Inflammatory macrophage (primary cell): ENCODE data around the gene RRP1.
"Not testable (repeated sequence)": the region's sequence is repeated elsewhere in the genome, so short reads cannot be mapped to it uniquely, and the experiment has no call there.

Source experiments
- DNase-seq, 2 donors: peaks; one replicate each; pipeline ENCODE4 v3.0.0-alpha.2; 2020 to 2022

RRP1 gene

GRCh38 chr21:43819511-43820405, 30.4 kb downstream of the RRP1 start:
- DNase-seq: no peak

- no peak for DNase-seq
Measured at GRCh38 chr21:43820466-43820865, 31.1 kb downstream of the RRP1 start.

DNA sequence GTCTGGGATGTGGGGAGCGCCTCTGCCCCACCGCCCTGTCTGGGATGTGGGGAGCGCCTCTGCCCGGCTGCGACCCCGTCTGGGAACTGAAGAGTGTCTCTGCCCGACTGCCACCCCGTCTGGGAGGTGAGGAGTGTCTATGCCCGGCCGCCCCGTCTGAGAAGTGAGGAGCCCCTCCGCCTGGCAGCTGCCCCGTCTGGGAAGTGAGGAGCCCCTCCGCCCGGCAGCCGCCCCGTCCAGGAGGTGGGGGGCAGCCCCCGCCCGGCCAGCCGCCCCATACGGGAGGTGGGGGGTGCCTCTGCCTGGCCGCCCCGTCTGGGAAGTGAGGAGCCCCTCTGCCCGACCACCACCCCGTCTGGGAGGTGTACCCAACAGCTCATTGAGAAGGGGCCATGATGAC, 32.8 kb downstream of the RRP1 start:
- not testable (repeated sequence) for DNase-seq

DNA sequence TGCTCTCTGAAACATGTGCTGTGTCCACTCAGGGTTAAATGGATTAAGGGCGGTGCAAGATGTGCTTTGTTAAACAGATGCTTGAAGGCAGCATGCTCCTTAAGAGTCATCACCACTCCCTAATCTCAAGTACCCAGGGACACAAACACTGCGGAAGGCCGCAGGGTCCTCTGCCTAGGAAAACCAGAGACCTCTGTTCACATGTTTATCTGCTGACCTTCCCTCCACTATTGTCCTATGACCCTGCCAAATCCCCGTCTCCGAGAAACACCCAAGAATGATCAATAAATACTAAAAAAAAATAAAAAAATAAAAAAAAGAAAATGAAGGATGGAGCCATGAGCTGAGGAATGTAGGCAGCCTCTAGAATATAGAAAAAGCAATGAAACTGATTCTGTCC, 33.4 kb downstream of the RRP1 start:
- DNase-seq: not testable (repeated sequence)

DNA sequence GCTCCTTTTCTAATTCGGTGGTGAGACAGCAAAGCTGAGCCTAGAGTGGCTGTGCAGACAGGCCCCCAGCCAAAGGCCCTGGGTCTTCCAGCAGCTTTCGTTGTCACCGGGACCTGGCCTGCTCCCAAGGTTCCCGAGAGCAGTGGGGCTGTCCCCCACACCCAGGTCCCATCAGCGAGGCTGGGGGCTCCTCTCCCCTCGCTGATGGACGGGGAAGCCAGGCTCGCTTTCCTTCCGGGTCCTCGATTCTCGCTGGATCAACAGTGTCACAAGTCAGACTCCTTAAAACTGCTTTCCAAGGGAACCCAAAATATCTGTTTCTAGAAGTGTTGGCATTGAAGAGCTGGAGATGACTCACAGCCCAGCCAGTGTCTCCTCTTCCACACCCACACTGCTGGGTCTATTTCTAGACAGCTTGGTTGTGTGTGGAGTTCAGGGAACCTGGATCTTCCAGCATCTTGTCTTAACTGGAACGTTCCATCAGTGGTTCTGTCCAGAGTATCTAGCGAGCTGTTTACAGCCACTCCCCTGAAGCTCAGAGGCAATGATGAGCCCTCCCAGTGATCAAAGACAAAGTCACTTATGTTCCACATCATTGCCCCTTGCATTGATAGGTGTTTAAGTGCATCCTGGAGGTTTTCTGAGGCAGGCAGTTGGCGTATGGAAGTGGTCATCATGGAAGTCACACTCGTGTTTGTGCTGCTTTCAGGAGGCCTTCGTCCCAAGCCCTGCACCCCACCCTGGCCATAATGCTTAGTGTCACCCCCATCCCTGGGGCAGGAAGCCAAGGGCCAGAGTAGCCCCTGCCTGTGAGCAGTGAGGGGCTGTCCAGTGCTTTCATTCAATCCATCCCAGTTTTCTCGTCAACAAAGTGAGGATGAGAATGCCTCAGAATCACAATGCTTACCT, 35.2 kb downstream of the RRP1 start:
- peak; percentile 64 to 82 for DNase-seq

DNA sequence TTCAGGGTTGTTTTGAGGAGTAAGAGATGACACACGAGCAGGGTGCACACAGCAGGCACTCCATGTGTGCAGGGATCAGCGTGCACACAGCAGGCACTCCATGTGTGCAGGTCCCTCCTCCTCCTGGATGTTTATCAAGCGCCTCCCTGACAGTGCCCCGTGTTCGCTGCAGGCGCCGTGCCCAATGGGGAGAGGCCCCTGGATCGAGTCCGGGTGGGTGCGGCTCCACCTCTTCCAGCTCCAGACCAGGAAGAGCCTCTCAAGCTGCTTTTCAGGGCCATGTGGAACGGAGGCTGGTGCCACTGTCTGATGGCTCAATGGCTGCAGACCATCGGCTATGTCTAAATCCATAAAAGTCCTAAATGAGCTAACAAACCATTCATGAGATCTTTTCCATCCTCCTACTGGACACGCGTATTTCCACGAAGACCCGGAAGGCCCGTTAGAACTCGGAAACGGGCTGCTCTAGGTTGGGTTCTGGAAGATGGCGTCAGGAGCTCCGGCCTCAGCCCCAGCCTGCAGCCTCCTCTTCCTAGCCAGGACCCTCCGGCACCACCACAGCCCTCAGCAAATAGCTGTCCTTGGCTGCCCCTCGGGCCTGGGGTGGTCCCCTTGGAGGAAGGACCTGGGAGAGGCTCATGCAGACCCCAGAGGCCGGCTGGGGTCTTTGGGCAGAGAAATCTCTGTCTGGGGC, 36.0 kb downstream of the RRP1 start:
- DNase-seq: no peak

DNA sequence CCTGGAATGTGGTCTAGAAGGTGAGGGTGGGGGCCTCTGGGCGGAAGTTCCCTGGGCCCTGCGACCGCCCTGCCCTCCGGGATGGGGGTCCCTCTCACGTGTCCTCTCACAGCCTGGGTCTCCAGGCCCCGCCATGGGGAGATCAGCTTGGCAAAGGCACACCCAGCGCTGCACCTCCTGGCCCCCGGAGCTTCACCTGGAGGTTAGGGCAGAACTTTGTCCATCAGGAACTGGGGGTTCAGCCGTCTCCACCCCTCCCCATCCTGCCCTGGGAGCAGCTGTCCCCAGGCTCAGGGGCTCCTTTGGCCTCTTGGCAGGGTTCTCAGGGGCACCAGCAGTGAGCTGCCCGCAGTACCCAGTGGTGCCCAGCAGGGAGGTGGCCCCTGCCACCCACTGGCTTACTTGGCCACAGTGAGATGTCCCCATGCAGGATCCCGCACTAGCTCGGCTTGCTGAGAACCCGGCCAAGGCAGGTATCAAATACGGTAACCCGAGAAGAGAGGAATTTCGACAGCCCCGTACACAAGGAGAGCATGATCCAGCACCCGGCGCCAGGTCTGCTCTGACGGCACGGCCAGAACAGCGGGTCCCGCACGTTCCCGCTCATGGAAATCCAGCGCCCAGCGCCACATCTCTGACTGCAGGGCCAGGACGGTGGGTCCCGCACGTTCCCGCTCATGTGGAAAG, 36.7 kb downstream of the RRP1 start:
- no peak for DNase-seq

DNA sequence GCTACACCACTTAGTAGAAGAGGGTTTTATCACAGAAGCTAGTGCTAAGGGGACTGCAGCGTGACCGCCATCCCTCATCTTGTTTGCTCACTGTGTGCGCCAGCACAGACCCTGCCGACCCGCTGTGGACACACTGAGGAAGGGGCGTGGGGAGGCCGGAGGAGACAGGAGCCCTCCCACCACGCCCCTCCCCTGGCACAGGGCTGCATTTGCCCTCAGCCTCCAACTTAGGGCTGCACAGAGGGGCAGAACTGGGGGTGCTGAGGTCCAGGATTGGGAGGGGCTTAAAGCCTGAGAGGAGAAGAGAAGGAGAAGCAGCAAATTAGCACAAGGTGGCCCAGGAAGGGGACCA, 37.2 kb downstream of the RRP1 start:
- DNase-seq: no peak

GRCh38 chr21:43827015-43827611, 37.7 kb downstream of the RRP1 start:
- DNase-seq: no peak

GRCh38 chr21:43829161-43829560, 39.8 kb downstream of the RRP1 start:
- DNase-seq: no peak

DNA sequence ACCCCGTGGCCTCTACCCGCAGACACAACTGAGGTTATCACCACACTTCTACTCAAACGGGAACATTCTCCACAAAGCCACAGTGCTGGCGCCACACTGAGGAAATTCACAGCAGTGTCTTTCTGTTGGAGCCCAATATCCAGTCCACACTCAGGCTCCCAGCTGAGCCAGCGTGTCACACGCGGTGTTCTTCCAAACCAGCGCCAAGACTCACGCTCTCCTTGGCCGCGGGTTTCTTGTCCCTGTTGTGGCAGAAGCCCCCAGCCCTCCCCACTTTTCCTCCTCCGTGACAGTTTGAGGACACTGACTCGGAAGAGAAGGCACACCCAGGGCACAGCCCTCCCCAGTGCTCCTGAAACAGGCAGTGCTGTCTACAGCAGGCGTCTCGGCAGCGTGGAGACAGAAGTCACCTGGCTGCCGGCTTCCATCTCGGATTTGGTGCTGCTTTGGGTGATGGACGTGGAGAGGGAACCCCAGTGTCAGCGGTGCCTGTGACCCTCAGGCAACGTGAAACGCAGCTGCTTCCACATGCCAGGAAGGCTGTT, 40.3 kb downstream of the RRP1 start:
- DNase-seq: peak; percentile 32 to 68

DNA sequence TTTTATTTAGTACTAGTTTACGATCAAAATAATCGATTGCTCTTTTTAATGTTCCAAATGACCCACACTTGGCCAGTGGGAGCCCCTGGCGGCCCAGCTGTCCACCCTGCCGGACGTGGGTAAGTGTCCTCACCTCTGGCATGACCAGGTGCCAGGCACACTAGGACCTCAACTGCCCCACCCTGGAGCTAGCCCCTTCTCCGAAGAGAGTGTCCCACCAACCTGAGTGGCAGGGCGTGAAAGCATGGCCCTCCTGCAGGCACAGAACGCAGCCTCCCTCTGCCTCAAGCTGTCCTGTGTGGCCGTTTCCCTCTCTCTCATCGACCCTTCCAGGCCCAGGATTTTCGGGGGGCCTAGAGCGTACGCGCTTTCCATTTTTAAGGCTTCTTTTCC, 42.8 kb downstream of the RRP1 start:
- no peak for DNase-seq

DNA sequence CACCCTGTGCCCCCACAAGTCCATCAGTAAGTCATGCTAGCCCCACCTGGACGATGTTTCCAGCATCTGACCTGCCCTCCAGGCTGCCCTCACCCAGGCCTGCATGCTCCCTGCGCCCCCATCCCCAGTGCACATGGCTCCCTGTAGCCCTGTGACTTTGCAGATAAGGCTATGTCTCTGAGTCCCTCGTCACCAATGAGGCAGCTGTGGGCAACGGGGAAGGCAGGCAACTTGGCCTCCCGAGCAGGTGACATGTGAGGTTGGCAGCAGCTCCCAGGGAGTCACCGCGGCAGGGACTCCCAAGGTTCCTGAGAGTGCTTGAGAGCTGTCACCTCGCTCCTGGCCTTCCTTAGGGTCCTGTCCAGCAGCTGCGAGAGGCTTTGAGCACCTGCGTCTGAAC, 43.3 kb downstream of the RRP1 start:
- DNase-seq: no peak

- no peak for DNase-seq
Measured at GRCh38 chr21:43834146-43834905, 44.9 kb downstream of the RRP1 start.

GRCh38 chr21:43835050-43835449, 45.7 kb downstream of the RRP1 start:
- no peak for DNase-seq

DNA sequence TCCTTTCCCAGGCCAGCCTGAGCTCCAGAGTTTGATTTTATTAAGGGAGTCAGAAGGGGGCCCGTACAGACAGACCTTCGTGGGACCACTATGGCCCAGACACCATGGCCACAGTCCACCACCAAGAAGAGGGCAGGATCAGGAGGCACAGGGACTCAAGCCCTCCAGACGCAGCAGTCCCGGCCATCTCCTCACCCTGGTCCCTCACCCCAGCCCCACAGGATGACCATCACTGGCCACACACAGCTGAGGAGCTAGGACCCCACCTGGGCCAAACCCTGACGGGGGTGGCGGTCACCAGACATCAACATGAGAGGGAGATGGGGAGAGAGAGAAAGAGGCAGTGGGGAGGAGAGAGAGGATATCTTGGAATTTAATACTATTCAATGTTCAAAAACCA, 46.5 kb downstream of the RRP1 start:
- DNase-seq: no peak

DNA sequence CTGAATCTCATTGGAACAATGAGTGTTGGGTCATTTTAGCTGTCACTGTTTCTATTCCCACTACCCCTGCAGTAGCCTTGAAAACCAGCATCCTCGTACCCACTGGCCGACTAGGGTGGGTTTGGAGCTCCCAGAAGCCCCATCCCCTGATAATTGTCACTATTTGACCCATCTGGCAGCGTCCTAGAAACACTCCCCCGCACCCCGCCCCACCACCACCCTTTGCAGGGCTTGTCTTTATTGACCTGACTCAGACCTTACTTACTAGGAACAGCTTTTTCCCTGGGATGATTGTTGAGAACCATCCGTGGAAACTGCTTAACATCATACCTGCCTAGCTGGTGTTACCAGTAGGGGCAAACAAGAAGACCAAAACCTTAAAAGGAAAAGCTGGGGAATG, 47.2 kb downstream of the RRP1 start:
- DNase-seq: no peak

DNA sequence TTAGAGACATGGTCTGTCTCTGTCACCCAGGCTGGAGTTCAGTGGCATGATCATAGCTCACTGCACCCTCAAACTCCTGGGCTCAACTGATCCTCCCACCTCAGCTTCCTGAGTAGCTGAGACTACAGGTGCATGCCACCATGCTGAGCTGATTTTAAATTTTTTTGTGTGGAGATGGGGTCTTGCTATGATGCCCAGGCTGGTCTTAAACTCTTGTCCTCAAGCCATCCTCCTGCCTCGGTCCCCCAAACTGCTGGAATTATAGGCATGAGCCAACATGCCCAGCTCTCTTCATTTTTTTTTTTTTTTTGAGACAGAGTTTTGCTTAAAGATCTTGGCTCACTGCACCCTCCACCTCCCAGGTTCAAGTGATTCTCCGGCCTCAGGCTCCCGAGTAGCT, 50.9 kb downstream of the RRP1 start:
- DNase-seq: no peak

- DNase-seq: peak; percentile 58 to 79
Measured at GRCh38 chr21:43842742-43843141, 53.4 kb downstream of the RRP1 start.

DNA sequence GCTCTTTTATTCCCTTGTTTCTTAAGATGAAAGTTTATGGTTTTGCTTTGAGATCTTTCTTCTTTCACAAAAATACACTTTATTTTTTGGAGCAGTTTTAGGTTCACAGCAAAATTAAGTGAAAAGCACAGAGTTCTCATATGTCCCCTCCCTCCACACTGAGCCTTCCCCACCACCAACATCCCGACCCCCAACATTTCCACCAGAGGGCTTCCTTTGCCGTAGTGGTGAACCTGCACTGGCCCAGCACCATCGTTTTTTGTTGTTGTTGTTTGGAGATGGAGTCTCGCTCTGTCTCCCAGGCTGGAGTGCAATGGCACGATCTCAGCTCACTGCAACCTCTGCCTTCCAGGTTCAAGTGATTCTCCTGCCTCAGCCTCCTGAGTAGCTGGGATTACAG, 55.5 kb downstream of the RRP1 start:
- not testable (repeated sequence) for DNase-seq

- DNase-seq: no peak
Measured at GRCh38 chr21:43845386-43845785, 56.0 kb downstream of the RRP1 start.
